Liver (tissue), 3 donors: ENCODE results near the gene DHPS.

ENCODE experiments used
- FOXA1 ChIP-seq: IDR thresholded peaks from 2 replicates; pipeline ENCODE4 v1.6.1; 2016; ENCODE audit warnings: antibody characterized with exemption
- FOXA2 ChIP-seq: IDR thresholded peaks from 2 replicates; pipeline ENCODE4 v1.6.1; 2016; ENCODE audit warnings: antibody characterized with exemption
- RAD21 ChIP-seq, 2 donors: IDR thresholded peaks; 2 replicates each; pipeline ENCODE4 v1.6.1; 2016; ENCODE audit warnings: antibody characterized with exemption in 2 of 2, mild to moderate bottlenecking in 2 of 2
- TF ChIP-seq, protein P1 (sequence below): fragments of 150-350 bp; IDR thresholded peaks from 2 replicates; pipeline ENCODE4 v1.5.1; 2017; ENCODE audit warnings: improper control_type of control experiment, low read depth, low read length; ENCODE audit not compliant: missing input control
- TF ChIP-seq, protein P2 (sequence below): IDR thresholded peaks from 2 replicates; pipeline ENCODE4 v1.6.1; 2016; ENCODE audit warnings: antibody characterized with exemption, mild to moderate bottlenecking
- TF ChIP-seq, protein P3 (sequence below): IDR thresholded peaks from 2 replicates; pipeline ENCODE4 v1.6.1; 2016; ENCODE audit warnings: antibody characterized with exemption
- TF ChIP-seq, protein P4 (sequence below): IDR thresholded peaks from 2 replicates; pipeline ENCODE4 v1.6.1; 2016; ENCODE audit warnings: antibody characterized with exemption
- donor health status: healthy.
- donor health status: healthy.

DNA sequence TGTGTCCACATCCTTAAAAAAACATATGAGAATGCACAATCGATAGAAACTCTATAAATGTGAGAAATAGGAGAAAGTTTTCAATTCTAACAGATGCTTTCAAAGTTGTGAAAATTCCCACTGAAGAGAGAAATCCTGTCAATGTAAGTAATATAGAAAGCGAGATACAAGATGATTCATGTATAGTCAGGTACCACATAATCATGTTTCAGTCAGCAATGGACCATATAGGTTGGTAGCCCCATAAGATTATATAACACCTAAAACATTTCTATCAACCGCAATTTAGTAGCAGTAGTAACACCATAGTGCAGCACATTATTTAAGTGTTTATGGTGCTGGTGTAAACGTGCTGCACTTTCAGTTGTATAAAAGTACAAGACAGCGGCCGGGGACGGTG is 52.5 kb downstream of the DHPS start:
- TF ChIP-seq, protein P1, sequence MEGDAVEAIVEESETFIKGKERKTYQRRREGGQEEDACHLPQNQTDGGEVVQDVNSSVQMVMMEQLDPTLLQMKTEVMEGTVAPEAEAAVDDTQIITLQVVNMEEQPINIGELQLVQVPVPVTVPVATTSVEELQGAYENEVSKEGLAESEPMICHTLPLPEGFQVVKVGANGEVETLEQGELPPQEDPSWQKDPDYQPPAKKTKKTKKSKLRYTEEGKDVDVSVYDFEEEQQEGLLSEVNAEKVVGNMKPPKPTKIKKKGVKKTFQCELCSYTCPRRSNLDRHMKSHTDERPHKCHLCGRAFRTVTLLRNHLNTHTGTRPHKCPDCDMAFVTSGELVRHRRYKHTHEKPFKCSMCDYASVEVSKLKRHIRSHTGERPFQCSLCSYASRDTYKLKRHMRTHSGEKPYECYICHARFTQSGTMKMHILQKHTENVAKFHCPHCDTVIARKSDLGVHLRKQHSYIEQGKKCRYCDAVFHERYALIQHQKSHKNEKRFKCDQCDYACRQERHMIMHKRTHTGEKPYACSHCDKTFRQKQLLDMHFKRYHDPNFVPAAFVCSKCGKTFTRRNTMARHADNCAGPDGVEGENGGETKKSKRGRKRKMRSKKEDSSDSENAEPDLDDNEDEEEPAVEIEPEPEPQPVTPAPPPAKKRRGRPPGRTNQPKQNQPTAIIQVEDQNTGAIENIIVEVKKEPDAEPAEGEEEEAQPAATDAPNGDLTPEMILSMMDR, result no peak
- TF ChIP-seq, protein P2, sequence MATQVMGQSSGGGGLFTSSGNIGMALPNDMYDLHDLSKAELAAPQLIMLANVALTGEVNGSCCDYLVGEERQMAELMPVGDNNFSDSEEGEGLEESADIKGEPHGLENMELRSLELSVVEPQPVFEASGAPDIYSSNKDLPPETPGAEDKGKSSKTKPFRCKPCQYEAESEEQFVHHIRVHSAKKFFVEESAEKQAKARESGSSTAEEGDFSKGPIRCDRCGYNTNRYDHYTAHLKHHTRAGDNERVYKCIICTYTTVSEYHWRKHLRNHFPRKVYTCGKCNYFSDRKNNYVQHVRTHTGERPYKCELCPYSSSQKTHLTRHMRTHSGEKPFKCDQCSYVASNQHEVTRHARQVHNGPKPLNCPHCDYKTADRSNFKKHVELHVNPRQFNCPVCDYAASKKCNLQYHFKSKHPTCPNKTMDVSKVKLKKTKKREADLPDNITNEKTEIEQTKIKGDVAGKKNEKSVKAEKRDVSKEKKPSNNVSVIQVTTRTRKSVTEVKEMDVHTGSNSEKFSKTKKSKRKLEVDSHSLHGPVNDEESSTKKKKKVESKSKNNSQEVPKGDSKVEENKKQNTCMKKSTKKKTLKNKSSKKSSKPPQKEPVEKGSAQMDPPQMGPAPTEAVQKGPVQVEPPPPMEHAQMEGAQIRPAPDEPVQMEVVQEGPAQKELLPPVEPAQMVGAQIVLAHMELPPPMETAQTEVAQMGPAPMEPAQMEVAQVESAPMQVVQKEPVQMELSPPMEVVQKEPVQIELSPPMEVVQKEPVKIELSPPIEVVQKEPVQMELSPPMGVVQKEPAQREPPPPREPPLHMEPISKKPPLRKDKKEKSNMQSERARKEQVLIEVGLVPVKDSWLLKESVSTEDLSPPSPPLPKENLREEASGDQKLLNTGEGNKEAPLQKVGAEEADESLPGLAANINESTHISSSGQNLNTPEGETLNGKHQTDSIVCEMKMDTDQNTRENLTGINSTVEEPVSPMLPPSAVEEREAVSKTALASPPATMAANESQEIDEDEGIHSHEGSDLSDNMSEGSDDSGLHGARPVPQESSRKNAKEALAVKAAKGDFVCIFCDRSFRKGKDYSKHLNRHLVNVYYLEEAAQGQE, result no peak
- TF ChIP-seq FOXA2, result no peak
- TF ChIP-seq, protein P3, sequence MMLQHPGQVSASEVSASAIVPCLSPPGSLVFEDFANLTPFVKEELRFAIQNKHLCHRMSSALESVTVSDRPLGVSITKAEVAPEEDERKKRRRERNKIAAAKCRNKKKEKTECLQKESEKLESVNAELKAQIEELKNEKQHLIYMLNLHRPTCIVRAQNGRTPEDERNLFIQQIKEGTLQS, result no peak
- TF ChIP-seq RAD21 (IDR thresholded peaks at IDR 0.05), result no peak
- TF ChIP-seq FOXA1, result no peak
- TF ChIP-seq, protein P4, sequence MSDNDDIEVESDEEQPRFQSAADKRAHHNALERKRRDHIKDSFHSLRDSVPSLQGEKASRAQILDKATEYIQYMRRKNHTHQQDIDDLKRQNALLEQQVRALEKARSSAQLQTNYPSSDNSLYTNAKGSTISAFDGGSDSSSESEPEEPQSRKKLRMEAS, result no peak
